ENCODE results near the gene CEP57L1. TPM values are rescaled to one million over a fixed set of nuclear protein-coding genes. Genes with fewer than 3 reads are reported as not detected.
"Not testable (repeated sequence)": the region's sequence is repeated elsewhere in the genome, so short reads cannot be mapped to it uniquely, and the experiment has no call there.

The CEP57L1 gene
- total RNA-seq, 1 experiment from 2014 or later = 37.6 TPM

GRCh38 chr6:109188115-109188411 lies 92.8 kb downstream of the CEP57L1 start:
- Histone ChIP-seq H3K27me3 (ENCODE audit: control insufficient read depth, insufficient read depth, low read length) (peaks cover 38% of the 10 kb centered on the region), H3K4me1 (ENCODE audit: control insufficient read depth, insufficient read depth, low read length) (no peaks in the 10 kb centered on the region), H3K9me3 (ENCODE audit: control insufficient read depth, insufficient read depth, low read depth, low read length) (no peaks in the 10 kb centered on the region), H3K4me3 (ENCODE audit: low read depth in 2 of 2, low read length in 2 of 2) (no peak overlapping the region), H3K36me3 (ENCODE audit: control insufficient read depth, insufficient read depth, low read length) (no peaks in the 10 kb centered on the region), H3K27ac (ENCODE audit: low read length) (no peak overlapping the region)
- ChIA-PET POLR2A (interaction anchor here (0.6 to 0.9 kb wide), 2 partner anchors 196 to 923 kb away, joined by 3 to 10 read pairs; no protein-coding TSS in a partner anchor), CTCF (interaction anchor here (0.6 to 1.7 kb wide), 6 partner anchors 54 to 516 kb away, joined by 3 to 20 read pairs (median 4); partner anchors contain the start of genes CD164, PPIL6 and SMPD2)
- ATAC-seq (peak; percentile 36; the same call in 1 of the 2 replicates), DNase-seq (ENCODE audit: low read depth, low spot score) (no peak)
- in situ Hi-C loops (cut with HindIII; ENCODE audit: low pct_unique_long_range_greater_than_20kb, low sequenced_read_pairs) = no loop called here
- BruUV-seq (replicated peaks) = no TSS peak
- intact Hi-C loops (cut with micrococcal nuclease; ENCODE audit: unreplicated experiment) = loop anchor here (1.0 to 10.0 kb wide), 2 partner anchors 195 to 247 kb away; no protein-coding TSS in a partner anchor
- TF ChIP-seq SIN3A (IDR thresholded peaks at IDR 0.05; ENCODE audit: borderline replicate concordance, insufficient read depth, low read depth, low read length) (no peak), TCF7L2 (IDR thresholded peaks at IDR 0.05; ENCODE audit: low read depth, low read length) (no peak), REST (IDR thresholded peaks at IDR 0.05; ENCODE audit: insufficient read depth in 1 of 2, low read depth in 2 of 2, low read length in 1 of 2) (no peak), POLR2AphosphoS5 (IDR thresholded peaks at IDR 0.05; ENCODE audit: low read depth, low read length) (no peak)
- TF ChIP-seq, protein P1, sequence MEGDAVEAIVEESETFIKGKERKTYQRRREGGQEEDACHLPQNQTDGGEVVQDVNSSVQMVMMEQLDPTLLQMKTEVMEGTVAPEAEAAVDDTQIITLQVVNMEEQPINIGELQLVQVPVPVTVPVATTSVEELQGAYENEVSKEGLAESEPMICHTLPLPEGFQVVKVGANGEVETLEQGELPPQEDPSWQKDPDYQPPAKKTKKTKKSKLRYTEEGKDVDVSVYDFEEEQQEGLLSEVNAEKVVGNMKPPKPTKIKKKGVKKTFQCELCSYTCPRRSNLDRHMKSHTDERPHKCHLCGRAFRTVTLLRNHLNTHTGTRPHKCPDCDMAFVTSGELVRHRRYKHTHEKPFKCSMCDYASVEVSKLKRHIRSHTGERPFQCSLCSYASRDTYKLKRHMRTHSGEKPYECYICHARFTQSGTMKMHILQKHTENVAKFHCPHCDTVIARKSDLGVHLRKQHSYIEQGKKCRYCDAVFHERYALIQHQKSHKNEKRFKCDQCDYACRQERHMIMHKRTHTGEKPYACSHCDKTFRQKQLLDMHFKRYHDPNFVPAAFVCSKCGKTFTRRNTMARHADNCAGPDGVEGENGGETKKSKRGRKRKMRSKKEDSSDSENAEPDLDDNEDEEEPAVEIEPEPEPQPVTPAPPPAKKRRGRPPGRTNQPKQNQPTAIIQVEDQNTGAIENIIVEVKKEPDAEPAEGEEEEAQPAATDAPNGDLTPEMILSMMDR (IDR thresholded peaks at IDR 0.05) = no peak; the same call in none of the 2 replicates

- BruUV-seq (replicated peaks); ATAC-seq; H3K4me3 ChIP-seq (ENCODE audit: low read depth in 2 of 2, low read length in 2 of 2); DNase-seq (ENCODE audit: low read depth, low spot score); in situ Hi-C loops (cut with HindIII; ENCODE audit: low pct_unique_long_range_greater_than_20kb, low sequenced_read_pairs); intact Hi-C loops (cut with micrococcal nuclease; ENCODE audit: unreplicated experiment); H3K36me3 ChIP-seq (ENCODE audit: control insufficient read depth, insufficient read depth, low read length); CTCF ChIA-PET; POLR2A ChIA-PET; H3K4me1 ChIP-seq (ENCODE audit: control insufficient read depth, insufficient read depth, low read length); H3K27ac ChIP-seq (ENCODE audit: low read length); H3K9me3 ChIP-seq (ENCODE audit: control insufficient read depth, insufficient read depth, low read depth, low read length); H3K27me3 ChIP-seq (ENCODE audit: control insufficient read depth, insufficient read depth, low read length): not testable (repeated sequence)
These were observed 96.1 kb downstream of the CEP57L1 start for GRCh38 chr6:109191368-109191767.

- H3K27ac ChIP-seq (ENCODE audit: low read length) = no peak overlapping the region
- BruUV-seq (replicated peaks) = no TSS peak
- peaks cover 8% of the 10 kb centered on the region; the same call in 1 of the 2 replicates for H3K27me3 ChIP-seq (ENCODE audit: control insufficient read depth, insufficient read depth, low read length)
- DNase-seq (ENCODE audit: low read depth, low spot score) (no peak), ATAC-seq (no peak)
- TF ChIP-seq, protein P1 (IDR thresholded peaks at IDR 0.05) = no peak
- TF ChIP-seq TCF7L2 (IDR thresholded peaks at IDR 0.05; ENCODE audit: low read depth, low read length) = no peak
- no peak for TF ChIP-seq SIN3A (IDR thresholded peaks at IDR 0.05; ENCODE audit: borderline replicate concordance, insufficient read depth, low read depth, low read length)
- no peak for TF ChIP-seq POLR2AphosphoS5 (IDR thresholded peaks at IDR 0.05; ENCODE audit: low read depth, low read length)
- TF ChIP-seq REST (IDR thresholded peaks at IDR 0.05; ENCODE audit: insufficient read depth in 1 of 2, low read depth in 2 of 2, low read length in 1 of 2) = no peak
- no peaks in the 10 kb centered on the region for H3K9me3 ChIP-seq (ENCODE audit: control insufficient read depth, insufficient read depth, low read depth, low read length)
- intact Hi-C loops (cut with micrococcal nuclease; ENCODE audit: unreplicated experiment) (no loop called here), in situ Hi-C loops (cut with HindIII; ENCODE audit: low pct_unique_long_range_greater_than_20kb, low sequenced_read_pairs) (no loop called here)
- H3K4me1 ChIP-seq (ENCODE audit: control insufficient read depth, insufficient read depth, low read length) = no peaks in the 10 kb centered on the region
- ChIA-PET CTCF (interaction anchor here (0.6 kb wide), 1 partner anchor 190 kb away, joined by 4 read pairs; no protein-coding TSS in a partner anchor), POLR2A (no interaction called here)
- H3K4me3 ChIP-seq (ENCODE audit: low read depth in 2 of 2, low read length in 2 of 2) = no peak overlapping the region
- H3K36me3 ChIP-seq (ENCODE audit: control insufficient read depth, insufficient read depth, low read length) = no peaks in the 10 kb centered on the region
These were observed 97.6 kb downstream of the CEP57L1 start for GRCh38 chr6:109192865-109193264.

All from Panc1 (cell line).